ENCODE results near the gene DHFR.

DNA sequence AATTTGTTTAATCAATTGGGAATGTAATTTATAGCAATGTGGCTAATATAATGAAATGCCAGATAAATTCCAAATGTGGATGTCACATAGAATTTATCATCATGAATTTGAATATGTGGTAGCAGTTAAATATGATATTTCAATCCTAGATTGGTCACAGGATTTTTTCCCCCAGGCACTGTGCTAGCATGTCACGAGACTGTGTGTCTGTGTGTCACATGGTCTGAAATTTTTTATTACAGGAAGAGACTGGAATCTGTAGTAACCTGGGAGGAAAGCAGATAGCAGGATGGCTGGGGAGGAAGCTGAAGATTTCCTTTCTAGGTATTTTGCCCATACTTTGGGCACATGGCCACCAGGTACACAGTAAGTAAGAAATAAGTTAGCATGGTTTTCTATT lies 35.7 kb downstream of the DHFR start:
- TF ChIP-seq POLR2A (IDR thresholded peaks at IDR 0.05) (no peak), POLR2AphosphoS5 (IDR thresholded peaks at IDR 0.05) (no peak), CTCF (IDR thresholded peaks at IDR 0.05 in 8 of 11, conservative IDR thresholded peaks at IDR 0.05 in 3 of 11) (no peak)
